Measurements from ENCODE around the gene PTPRO.
A peak's percentile ranks its signal among the peaks of the same experiment; 100 is the strongest.

Gene PTPRO

GRCh38 chr12:15625075-15625474 lies 302.8 kb downstream of the PTPRO start:
- Histone ChIP-seq H3K36me3 (ENCODE audit: control insufficient read depth, insufficient read depth, low read length) (no peaks in the 10 kb centered on the region), H3K9ac (no peak overlapping the region), H3K27ac (no peak overlapping the region), H3K27me3 (ENCODE audit: control insufficient read depth, insufficient read depth, low read length) (no peaks in the 10 kb centered on the region), H3K4me2 (ENCODE audit: low read length) (no peak overlapping the region), H2AFZ (no peak overlapping the region), H3K4me1 (no peaks in the 10 kb centered on the region), H3K9me3 (ENCODE audit: control insufficient read depth, low read length) (no peaks in the 10 kb centered on the region), H3K79me2 (no peaks in the 10 kb centered on the region), H3K4me3 (ENCODE audit: low read depth, low read length) (no peak overlapping the region)
- no peak for TF ChIP-seq CTCF (IDR thresholded peaks at IDR 0.05)

GRCh38 chr12:15627995-15628945 lies 306.0 kb downstream of the PTPRO start:
- Histone ChIP-seq H3K27me3 (ENCODE audit: control insufficient read depth, insufficient read depth, low read length) (no peaks in the 10 kb centered on the region), H3K9me3 (ENCODE audit: control insufficient read depth, low read length) (no peaks in the 10 kb centered on the region), H2AFZ (peak overlapping the region; percentile 40), H3K4me2 (ENCODE audit: low read length) (no peak overlapping the region), H3K27ac (peak overlapping the region; percentile 70), H3K9ac (no peak overlapping the region), H3K79me2 (no peaks in the 10 kb centered on the region), H3K4me1 (no peaks in the 10 kb centered on the region), H3K36me3 (ENCODE audit: control insufficient read depth, insufficient read depth, low read length) (no peaks in the 10 kb centered on the region), H3K4me3 (ENCODE audit: low read depth, low read length) (no peak overlapping the region)
- no peak for TF ChIP-seq CTCF (IDR thresholded peaks at IDR 0.05)

- no peak overlapping the region for H3K4me2 ChIP-seq (ENCODE audit: low read length)
- H3K27me3 ChIP-seq (ENCODE audit: control insufficient read depth, insufficient read depth, low read length): no peaks in the 10 kb centered on the region
- H3K4me1 ChIP-seq: no peaks in the 10 kb centered on the region
- H3K27ac ChIP-seq: no peak overlapping the region
- no peak overlapping the region for H3K9ac ChIP-seq
- no peak for TF ChIP-seq CTCF (IDR thresholded peaks at IDR 0.05)
- H3K79me2 ChIP-seq: no peaks in the 10 kb centered on the region
- H3K36me3 ChIP-seq (ENCODE audit: control insufficient read depth, insufficient read depth, low read length): no peaks in the 10 kb centered on the region
- H3K4me3 ChIP-seq (ENCODE audit: low read depth, low read length): no peak overlapping the region
- H3K9me3 ChIP-seq (ENCODE audit: control insufficient read depth, low read length): no peaks in the 10 kb centered on the region
- no peak overlapping the region for H2AFZ ChIP-seq
These were observed 306.8 kb downstream of the PTPRO start for GRCh38 chr12:15629108-15629507.

GRCh38 chr12:15629761-15630160 lies 307.5 kb downstream of the PTPRO start:
- Histone ChIP-seq H3K9ac (no peak overlapping the region), H3K27me3 (ENCODE audit: control insufficient read depth, insufficient read depth, low read length) (no peaks in the 10 kb centered on the region), H3K4me3 (ENCODE audit: low read depth, low read length) (no peak overlapping the region), H3K4me2 (ENCODE audit: low read length) (no peak overlapping the region), H3K36me3 (ENCODE audit: control insufficient read depth, insufficient read depth, low read length) (no peaks in the 10 kb centered on the region), H3K27ac (peak overlapping the region; percentile 64), H3K4me1 (no peaks in the 10 kb centered on the region), H3K79me2 (no peaks in the 10 kb centered on the region), H3K9me3 (ENCODE audit: control insufficient read depth, low read length) (no peaks in the 10 kb centered on the region), H2AFZ (no peak overlapping the region)
- TF ChIP-seq CTCF (IDR thresholded peaks at IDR 0.05): no peak

Measured in parathyroid adenoma (tissue), 2 donors.